ENCODE data around the gene ACBD6. TPM values are rescaled to one million over a fixed set of nuclear protein-coding genes. Genes with fewer than 3 reads are reported as not detected.

ACBD6 gene
- total and polyA plus RNA-seq, 2 of the 4 experiments (the other 2 are of a cell fraction): 52.5 to 59.1 TPM

- Histone ChIP-seq H2BK20ac (ENCODE audit: low read depth, low read length) (peak overlapping the region; percentile 67; the same call in 1 of the 2 replicates), H4K91ac (ENCODE audit: insufficient read depth, low read depth, low read length) (peak overlapping the region; percentile 31; the same call in 1 of the 2 replicates), H3K27ac (ENCODE audit: insufficient read depth, low read length) (no peak overlapping the region), H3K9me1 (ENCODE audit: insufficient read depth, low read length) (no peaks in the 10 kb centered on the region), H3K4me2 (ENCODE audit: low read depth, low read length) (no peak overlapping the region), H3K79me1 (ENCODE audit: low read depth in 1 of 2, low read length in 2 of 2) (no peaks in the 10 kb centered on the region), H3K4me3 (ENCODE audit: insufficient read depth, low read depth, low read length) (no peak overlapping the region), H2AK5ac (ENCODE audit: low read depth, low read length) (peak overlapping the region; percentile 43; the same call in 1 of the 2 replicates), H3K56ac (ENCODE audit: extremely low read depth, insufficient read depth, low read length) (no peak overlapping the region), H2BK5ac (ENCODE audit: low read depth, low read length, poor library complexity, severe bottlenecking) (no peak overlapping the region), H3K9ac (ENCODE audit: low read depth, low read length) (no peak overlapping the region), H3K14ac (replicated peaks; ENCODE audit: low read depth, low read length) (0 out of 2 replicates have a peak overlapping the region, but pooled peaks have one; percentile 14), H2AK9ac (replicated peaks; ENCODE audit: low read depth, low read length, poor library complexity) (no peak overlapping the region), H4K8ac (ENCODE audit: low read depth in 2 of 2, low read length in 2 of 2) (peak overlapping the region in 1 of 2 experiments; percentile 43; a peak in 1 of 4 replicates), H3K27me3 (ENCODE audit: control insufficient read depth, insufficient read depth, low read length) (no peaks in the 10 kb centered on the region), H3K9me3 (ENCODE audit: control insufficient read depth, insufficient read depth, low read length) (peaks cover 7% of the 10 kb centered on the region), H2BK15ac (ENCODE audit: low read depth, low read length) (peak overlapping the region; percentile 70; the same call in 1 of the 3 replicates), H2AFZ (replicated peaks; ENCODE audit: low read length, poor library complexity) (no peak overlapping the region), H4K5ac (ENCODE audit: low read depth, low read length) (peak overlapping the region; percentile 17; the same call in 1 of the 2 replicates), H3K23ac (ENCODE audit: low read depth, low read length) (peak overlapping the region; percentile 7; the same call in 1 of the 2 replicates), H3K18ac (ENCODE audit: low read depth, low read length) (peak overlapping the region; percentile 35), H2BK120ac (ENCODE audit: low read depth, low read length) (peak overlapping the region; percentile 65), H3K36me3 (ENCODE audit: control insufficient read depth, insufficient read depth, low read length) (no peaks in the 10 kb centered on the region), H3K4ac (ENCODE audit: low read depth, low read length) (peak overlapping the region; percentile 72), H3K4me1 (ENCODE audit: control insufficient read depth, insufficient read depth, low read length) (peaks cover 7% of the 10 kb centered on the region), H4K20me1 (ENCODE audit: insufficient read depth, low read length) (no peaks in the 10 kb centered on the region; the same call in 1 of the 2 replicates)
- ChIA-PET POLR2A (ENCODE audit: unreplicated experiment) (no interaction called here), CTCF (no interaction called here)
- TF ChIP-seq CEBPB (IDR thresholded peaks at IDR 0.05; ENCODE audit: low read depth, low read length) (no peak), FOS (IDR thresholded peaks at IDR 0.05; ENCODE audit: low read depth, low read length) (no peak), MAZ (IDR thresholded peaks at IDR 0.05; ENCODE audit: borderline replicate concordance, low read depth, low read length) (no peak), RAD21 (IDR thresholded peaks at IDR 0.05; ENCODE audit: low read length) (no peak)
- DNase-seq: no peak
- dilution Hi-C loops (cut with HindIII; ENCODE audit: low sequenced_read_pairs, unreplicated experiment): no loop called here
- no peak for ATAC-seq (ENCODE audit: low read depth)
- BruUV-seq (replicated peaks): no TSS peak
- intact Hi-C loops (cut with micrococcal nuclease): loop anchor here (10.0 kb wide), 1 partner anchor 511 kb away; the partner anchor contains the start of gene STX6
- in situ Hi-C loops (cut with MboI; ENCODE audit: low sequenced_read_pairs): loop anchor here (10.0 kb wide), 1 partner anchor 571 kb away; the partner anchor contains the start of gene IER5
- 95% methylated on average over 2 of the region's 6 CpGs; no CpG with 5 or more reads in 1 of the 2 experiments for WGBS, 2 experiments (ENCODE audit: extremely low coverage in 2 of 2, insufficient read length in 1 of 2)
Observed at GRCh38 chr1:180513531-180513930, 11.2 kb upstream of the ACBD6 start.
